Right renal pelvis (tissue), 4 donors: ENCODE results near the gene RAPGEF5. TPM values are rescaled to one million over a fixed set of nuclear protein-coding genes. Genes with fewer than 3 reads are reported as not detected.

ENCODE experiments used
- DNase-seq, 4 donors: peaks; one replicate each; pipeline ENCODE4 v3.0.0-alpha.2; 2013; ENCODE audit warnings: low read depth in 4 of 4, low spot score in 3 of 4, missing footprints in 1 of 4
- polyA plus RNA-seq, 4 donors: library from polyadenylated mRNA; unstranded; fragments of 120-200 nt; gene quantifications; one replicate each; pipeline ENCODE4 v1.2.1, GENCODE V29; 2013; ENCODE audit not compliant: insufficient read length in 4 of 4

RAPGEF5 gene
- polyA plus RNA-seq, 4 donors, result 34.4 to 41.6 (median 39.1) TPM

- no peak for DNase-seq
Measured at GRCh38 chr7:22270371-22270770, 86.6 kb downstream of the RAPGEF5 start.

GRCh38 chr7:22269963-22270362 is 87.0 kb downstream of the RAPGEF5 start:
- no peak for DNase-seq

GRCh38 chr7:22268884-22269421 is 88.0 kb downstream of the RAPGEF5 start:
- no peak for DNase-seq

GRCh38 chr7:22267930-22268615 is 88.9 kb downstream of the RAPGEF5 start:
- no peak for DNase-seq

GRCh38 chr7:22262538-22262937 is 94.4 kb downstream of the RAPGEF5 start:
- DNase-seq, result no peak

- no peak for DNase-seq
Measured at GRCh38 chr7:22256541-22257096, 100.3 kb downstream of the RAPGEF5 start.

GRCh38 chr7:22255834-22256233 is 101.1 kb downstream of the RAPGEF5 start:
- no peak for DNase-seq

GRCh38 chr7:22255342-22255741 is 101.6 kb downstream of the RAPGEF5 start:
- DNase-seq, result no peak

- DNase-seq, result no peak
Measured at GRCh38 chr7:22252936-22253536, 103.9 kb downstream of the RAPGEF5 start.

GRCh38 chr7:22252016-22252415 is 104.9 kb downstream of the RAPGEF5 start:
- peak in 2 of 4 donors; percentile 43 to 44 for DNase-seq

- no peak for DNase-seq
Measured at GRCh38 chr7:22251281-22251680, 105.7 kb downstream of the RAPGEF5 start.

- DNase-seq, result no peak
Measured at GRCh38 chr7:22250390-22250789, 106.6 kb downstream of the RAPGEF5 start.

- no peak for DNase-seq
Measured at GRCh38 chr7:22248111-22248809, 108.7 kb downstream of the RAPGEF5 start.

GRCh38 chr7:22241805-22242390 is 115.1 kb downstream of the RAPGEF5 start:
- DNase-seq, result no peak

- no peak for DNase-seq
Measured at GRCh38 chr7:22240904-22241571, 115.9 kb downstream of the RAPGEF5 start.

- DNase-seq, result no peak
Measured at GRCh38 chr7:22238354-22239311, 118.3 kb downstream of the RAPGEF5 start.

- DNase-seq, result no peak
Measured at GRCh38 chr7:22235134-22235533, 121.8 kb downstream of the RAPGEF5 start.

GRCh38 chr7:22234227-22234626 is 122.7 kb downstream of the RAPGEF5 start:
- DNase-seq, result no peak

GRCh38 chr7:22231806-22232205 is 125.1 kb downstream of the RAPGEF5 start:
- DNase-seq, result no peak
